OCI-LY3 (cell line): Measurements from ENCODE around the gene RHOB.

Source experiments
- H2AFZ ChIP-seq: fragments of 200-600, 300-600 bp; shearing (Covaris generic); 2 replicates; pipeline ENCODE4 v1.6.0; 2014; ENCODE audit warnings: antibody characterized with exemption, low read depth, low read length
- H3K27ac ChIP-seq: fragments of 200-600, 300-600 bp; sonication (generic); 2 replicates; pipeline ENCODE4 v1.5.1; 2014; ENCODE audit warnings: mild to moderate bottlenecking, low read length, moderate library complexity, mixed read lengths
- H3K27me3 ChIP-seq: fragments of 200-600, 300-600 bp; sonication (generic); 2 replicates; pipeline ENCODE4 v1.6.1; 2014; ENCODE audit warnings: low read depth, low read length, mixed read lengths
- H3K36me3 ChIP-seq: fragments of 200-600, 300-600 bp; sonication (generic); replicated peaks from 2 replicates; pipeline ENCODE3; 2014; ENCODE audit warnings: low read depth, low read length, mixed read lengths
- H3K4me1 ChIP-seq: fragments of 300-600, 200-600 bp; sonication (generic); 2 replicates; pipeline ENCODE4 v1.6.1; 2014; ENCODE audit warnings: low read length, mixed read lengths
- H3K4me2 ChIP-seq: fragments of 200-600, 300-600 bp; sonication (generic); 2 replicates; pipeline ENCODE4 v1.6.1; 2014; ENCODE audit warnings: low read length, mixed read lengths
- H3K4me3 ChIP-seq: fragments of 300-600, 200-600 bp; sonication (generic); 2 replicates; pipeline ENCODE4 v1.5.1; 2014; ENCODE audit warnings: antibody characterized with exemption, mild to moderate bottlenecking, low read length, moderate library complexity
- H3K79me2 ChIP-seq: fragments of 300-600, 200-600 bp; shearing (Covaris generic); 2 replicates; pipeline ENCODE4 v1.6.1; 2014; ENCODE audit warnings: mild to moderate bottlenecking, low read length, mixed read lengths
- H3K9ac ChIP-seq: fragments of 300-600, 200-600 bp; shearing (Covaris generic); 2 replicates; pipeline ENCODE4 v1.6.0; 2014; ENCODE audit warnings: mild to moderate bottlenecking, low read length, moderate library complexity
- H3K9me3 ChIP-seq: fragments of 200-600, 300-600 bp; shearing (Covaris generic); 2 replicates; pipeline ENCODE4 v1.6.1; 2014; ENCODE audit warnings: low read length, mixed read lengths; ENCODE audit not compliant: insufficient read depth
- H4K20me1 ChIP-seq: fragments of 200-600, 300-600 bp; sonication (generic); 2 replicates; pipeline ENCODE4 v1.6.1; 2016; ENCODE audit warnings: low read length, mixed read lengths; ENCODE audit not compliant: insufficient read depth
- EZH2phosphoT487 ChIP-seq: fragments of 200-600 bp; shearing (Covaris generic); IDR thresholded peaks from 2 replicates; pipeline ENCODE4 v1.6.1; 2018; ENCODE audit warnings: antibody characterized with exemption, mixed run types, low read depth
- TF ChIP-seq, protein P1 (sequence below): fragments of 200-600, 300-600 bp; sonication (generic); IDR thresholded peaks from 2 replicates; pipeline ENCODE4 v1.5.1; 2014; ENCODE audit warnings: antibody characterized with exemption, low read length, low read depth

RHOB gene

DNA sequence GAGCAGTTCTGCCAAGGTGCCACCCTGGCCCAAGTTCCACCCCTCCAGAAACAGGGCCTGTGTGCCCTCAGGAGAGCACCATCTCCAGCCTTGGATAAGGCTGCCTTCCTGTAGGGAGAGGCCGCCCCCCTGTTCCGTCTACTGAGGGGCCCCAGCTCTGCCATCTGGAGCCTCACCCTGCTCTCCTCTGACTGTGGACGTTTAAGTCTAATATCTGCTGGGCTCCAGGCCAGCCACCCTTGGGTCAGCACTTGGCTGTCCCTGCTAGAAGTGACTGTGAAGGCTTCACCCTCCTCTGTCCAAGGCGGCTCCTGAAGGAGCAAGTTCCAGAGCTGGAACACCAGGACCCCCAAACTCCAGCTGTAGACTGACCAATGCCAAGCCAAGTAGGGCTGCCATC, 26.3 kb downstream of the RHOB start:
- no peak overlapping the region for H3K27ac ChIP-seq
- no peak for TF ChIP-seq EZH2phosphoT487
- TF ChIP-seq, protein P1, sequence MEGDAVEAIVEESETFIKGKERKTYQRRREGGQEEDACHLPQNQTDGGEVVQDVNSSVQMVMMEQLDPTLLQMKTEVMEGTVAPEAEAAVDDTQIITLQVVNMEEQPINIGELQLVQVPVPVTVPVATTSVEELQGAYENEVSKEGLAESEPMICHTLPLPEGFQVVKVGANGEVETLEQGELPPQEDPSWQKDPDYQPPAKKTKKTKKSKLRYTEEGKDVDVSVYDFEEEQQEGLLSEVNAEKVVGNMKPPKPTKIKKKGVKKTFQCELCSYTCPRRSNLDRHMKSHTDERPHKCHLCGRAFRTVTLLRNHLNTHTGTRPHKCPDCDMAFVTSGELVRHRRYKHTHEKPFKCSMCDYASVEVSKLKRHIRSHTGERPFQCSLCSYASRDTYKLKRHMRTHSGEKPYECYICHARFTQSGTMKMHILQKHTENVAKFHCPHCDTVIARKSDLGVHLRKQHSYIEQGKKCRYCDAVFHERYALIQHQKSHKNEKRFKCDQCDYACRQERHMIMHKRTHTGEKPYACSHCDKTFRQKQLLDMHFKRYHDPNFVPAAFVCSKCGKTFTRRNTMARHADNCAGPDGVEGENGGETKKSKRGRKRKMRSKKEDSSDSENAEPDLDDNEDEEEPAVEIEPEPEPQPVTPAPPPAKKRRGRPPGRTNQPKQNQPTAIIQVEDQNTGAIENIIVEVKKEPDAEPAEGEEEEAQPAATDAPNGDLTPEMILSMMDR: no peak
- no peak overlapping the region for H3K4me3 ChIP-seq
- no peak overlapping the region for H3K4me2 ChIP-seq
- H2AFZ ChIP-seq: no peak overlapping the region
- no peaks in the 10 kb centered on the region for H4K20me1 ChIP-seq
- no peaks in the 10 kb centered on the region for H3K36me3 ChIP-seq
- no peaks in the 10 kb centered on the region for H3K27me3 ChIP-seq
- H3K4me1 ChIP-seq: no peaks in the 10 kb centered on the region
- no peaks in the 10 kb centered on the region for H3K79me2 ChIP-seq
- H3K9me3 ChIP-seq: no peaks in the 10 kb centered on the region
- no peak overlapping the region for H3K9ac ChIP-seq

DNA sequence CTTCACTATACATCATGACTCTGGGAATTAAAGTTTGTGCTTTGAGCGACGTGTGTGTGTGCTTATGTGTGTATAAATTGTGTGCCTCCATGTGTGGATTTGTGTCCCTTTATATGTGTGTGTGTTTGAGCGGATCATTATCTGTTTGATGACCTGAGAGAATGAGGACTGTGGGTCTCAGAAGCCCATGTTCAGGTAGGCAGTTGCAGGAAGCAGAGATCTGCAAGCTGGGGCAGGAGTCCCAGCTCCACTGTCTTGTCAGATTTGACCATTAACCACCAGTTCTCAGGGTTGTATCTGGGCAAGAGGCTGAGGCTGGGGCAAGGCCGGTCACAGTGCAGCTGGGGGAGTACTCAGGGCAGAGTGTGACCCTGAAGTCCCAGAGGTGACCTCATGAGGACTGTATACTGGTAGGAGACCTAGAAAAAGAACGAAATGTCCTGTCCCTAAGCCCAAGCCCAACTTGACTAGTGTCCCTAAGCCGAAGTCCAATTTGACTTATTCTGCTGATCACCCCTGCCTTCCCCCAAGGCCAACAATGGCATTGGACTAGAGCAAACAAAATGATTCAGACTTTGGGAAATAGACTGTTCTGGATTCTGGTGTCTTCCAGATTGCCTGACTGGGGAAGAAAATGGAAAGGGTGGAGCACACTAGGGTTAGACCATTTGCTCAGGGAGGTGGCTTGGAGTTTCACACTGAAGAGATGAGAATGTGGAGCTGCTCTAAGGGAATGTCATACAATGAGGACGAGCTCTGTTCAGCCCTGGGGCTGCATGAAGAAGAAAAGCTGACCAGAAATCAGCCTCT, 28.1 kb downstream of the RHOB start:
- TF ChIP-seq, protein P1: no peak
- no peak for TF ChIP-seq EZH2phosphoT487
- no peaks in the 10 kb centered on the region for H4K20me1 ChIP-seq
- no peak overlapping the region for H3K4me3 ChIP-seq
- H3K27ac ChIP-seq: no peak overlapping the region
- H3K79me2 ChIP-seq: no peaks in the 10 kb centered on the region
- no peak overlapping the region; the same call in 1 of the 2 replicates for H2AFZ ChIP-seq
- H3K9ac ChIP-seq: no peak overlapping the region
- no peaks in the 10 kb centered on the region for H3K4me1 ChIP-seq
- H3K4me2 ChIP-seq: no peak overlapping the region
- H3K9me3 ChIP-seq: no peaks in the 10 kb centered on the region
- H3K36me3 ChIP-seq: no peaks in the 10 kb centered on the region
- no peaks in the 10 kb centered on the region for H3K27me3 ChIP-seq

DNA sequence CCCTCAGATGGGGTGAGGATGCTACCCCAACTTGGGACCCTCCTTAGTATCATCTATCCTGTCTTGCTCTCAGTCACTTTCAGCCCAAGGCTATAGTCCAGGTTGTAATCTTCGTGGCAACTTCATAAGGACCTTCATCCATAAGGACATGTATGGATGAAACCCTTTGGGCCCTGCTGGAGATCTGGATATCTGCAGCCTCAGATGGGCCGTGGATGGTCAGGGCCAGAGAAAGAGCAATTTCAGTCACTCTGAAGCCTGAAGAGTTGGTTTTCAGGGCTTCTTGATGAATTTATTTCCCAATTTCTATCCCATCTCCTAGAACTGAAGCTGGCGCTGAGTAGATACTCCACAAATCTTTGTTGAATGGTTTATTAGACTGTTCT, 28.7 kb downstream of the RHOB start:
- H3K4me1 ChIP-seq: no peaks in the 10 kb centered on the region
- TF ChIP-seq, protein P1: no peak
- no peak for TF ChIP-seq EZH2phosphoT487
- H3K4me2 ChIP-seq: no peak overlapping the region
- no peak overlapping the region for H3K27ac ChIP-seq
- no peaks in the 10 kb centered on the region for H3K27me3 ChIP-seq
- H4K20me1 ChIP-seq: no peaks in the 10 kb centered on the region
- no peak overlapping the region for H3K4me3 ChIP-seq
- H2AFZ ChIP-seq: no peak overlapping the region
- no peaks in the 10 kb centered on the region for H3K9me3 ChIP-seq
- H3K79me2 ChIP-seq: no peaks in the 10 kb centered on the region
- H3K9ac ChIP-seq: no peak overlapping the region
- no peaks in the 10 kb centered on the region for H3K36me3 ChIP-seq

DNA sequence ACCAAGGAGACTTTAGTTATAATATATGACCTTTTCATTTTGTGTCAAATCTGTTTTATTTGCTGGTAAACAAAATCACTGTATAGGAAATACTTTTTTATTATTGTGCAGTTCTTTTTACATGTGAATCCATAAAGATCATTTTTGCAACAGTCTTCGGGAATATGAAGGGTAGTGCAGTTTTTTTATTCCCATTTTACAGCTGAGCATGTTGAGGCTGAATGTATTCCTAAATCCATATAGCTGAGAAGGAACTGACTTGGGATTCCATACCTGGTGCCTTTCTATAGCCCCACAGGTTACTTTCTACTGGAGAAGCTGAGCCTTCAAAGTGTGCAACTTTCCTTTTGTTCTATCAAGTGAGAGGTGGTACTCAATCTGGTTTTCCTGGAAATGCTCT, 29.6 kb downstream of the RHOB start:
- Histone ChIP-seq H4K20me1 (no peaks in the 10 kb centered on the region), H3K4me3 (no peak overlapping the region), H3K9ac (no peak overlapping the region), H3K27ac (no peak overlapping the region), H3K9me3 (no peaks in the 10 kb centered on the region), H2AFZ (no peak overlapping the region), H3K27me3 (no peaks in the 10 kb centered on the region), H3K79me2 (no peaks in the 10 kb centered on the region), H3K36me3 (no peaks in the 10 kb centered on the region), H3K4me1 (no peaks in the 10 kb centered on the region), H3K4me2 (no peak overlapping the region)
- TF ChIP-seq EZH2phosphoT487: no peak
- TF ChIP-seq, protein P1: no peak
